ENCODE data around the gene MAGI1. TPM values are rescaled to one million over a fixed set of nuclear protein-coding genes. Genes with fewer than 3 reads are reported as not detected.

MAGI1 gene
- total and polyA plus RNA-seq, 7 donors, result 10.2 to 54.0 (median 29.8) TPM

GRCh38 chr3:65449841-65450428 is 588.8 kb downstream of the MAGI1 start:
- Histone ChIP-seq H3K27me3 (no peaks in the 10 kb centered on the region), H3K27ac (no peak overlapping the region), H3K4me3 (no peak overlapping the region), H3K36me3 (peaks cover 0 to 9% (median 0%) of the 10 kb centered on the region in 4 donors), H3K4me1 (no peaks in the 10 kb centered on the region), H3K9me3 (no peaks in the 10 kb centered on the region)
- DNase-seq, result no peak
- WGBS, 2 donors, result 94 to 96% methylated on average over 6 of the region's 6 CpGs
- intact Hi-C loops (cut with DNase I), result no loop called here
- TF ChIP-seq EP300 (IDR thresholded peaks at IDR 0.05) (no peak), POLR2AphosphoS5 (IDR thresholded peaks at IDR 0.05) (no peak), POLR2A (IDR thresholded peaks at IDR 0.05) (no peak)
- TF ChIP-seq, protein P1, sequence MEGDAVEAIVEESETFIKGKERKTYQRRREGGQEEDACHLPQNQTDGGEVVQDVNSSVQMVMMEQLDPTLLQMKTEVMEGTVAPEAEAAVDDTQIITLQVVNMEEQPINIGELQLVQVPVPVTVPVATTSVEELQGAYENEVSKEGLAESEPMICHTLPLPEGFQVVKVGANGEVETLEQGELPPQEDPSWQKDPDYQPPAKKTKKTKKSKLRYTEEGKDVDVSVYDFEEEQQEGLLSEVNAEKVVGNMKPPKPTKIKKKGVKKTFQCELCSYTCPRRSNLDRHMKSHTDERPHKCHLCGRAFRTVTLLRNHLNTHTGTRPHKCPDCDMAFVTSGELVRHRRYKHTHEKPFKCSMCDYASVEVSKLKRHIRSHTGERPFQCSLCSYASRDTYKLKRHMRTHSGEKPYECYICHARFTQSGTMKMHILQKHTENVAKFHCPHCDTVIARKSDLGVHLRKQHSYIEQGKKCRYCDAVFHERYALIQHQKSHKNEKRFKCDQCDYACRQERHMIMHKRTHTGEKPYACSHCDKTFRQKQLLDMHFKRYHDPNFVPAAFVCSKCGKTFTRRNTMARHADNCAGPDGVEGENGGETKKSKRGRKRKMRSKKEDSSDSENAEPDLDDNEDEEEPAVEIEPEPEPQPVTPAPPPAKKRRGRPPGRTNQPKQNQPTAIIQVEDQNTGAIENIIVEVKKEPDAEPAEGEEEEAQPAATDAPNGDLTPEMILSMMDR (IDR thresholded peaks at IDR 0.05), result no peak

DNA sequence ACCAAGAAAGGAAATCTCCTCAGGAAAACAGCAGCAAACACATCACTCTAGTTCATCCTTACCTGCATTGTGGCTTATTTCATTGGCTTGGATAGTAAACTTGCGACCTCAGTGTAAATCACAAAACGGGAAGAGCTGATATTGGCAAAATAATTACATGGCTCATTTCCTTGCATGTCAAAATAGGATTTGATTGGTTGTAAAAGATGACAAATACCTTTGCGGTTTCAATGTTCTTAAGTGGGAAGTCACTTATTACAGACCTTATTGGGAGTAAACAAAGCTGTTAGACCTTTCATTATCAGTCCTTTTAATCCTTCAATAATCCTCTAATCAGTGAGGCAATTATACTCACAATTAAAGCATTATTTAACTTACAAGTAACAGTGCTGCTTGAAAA is 590.6 kb downstream of the MAGI1 start:
- WGBS, 2 donors, result 89 to 92% methylated on average over 3 of the region's 3 CpGs
- intact Hi-C loops (cut with DNase I), result no loop called here
- TF ChIP-seq, protein P1 (IDR thresholded peaks at IDR 0.05), result no peak
- no peak for TF ChIP-seq POLR2AphosphoS5 (IDR thresholded peaks at IDR 0.05)
- no peak for TF ChIP-seq POLR2A (IDR thresholded peaks at IDR 0.05)
- TF ChIP-seq EP300 (IDR thresholded peaks at IDR 0.05), result no peak
- Histone ChIP-seq H3K27me3 (no peaks in the 10 kb centered on the region), H3K36me3 (peaks cover 0 to 9% (median 0%) of the 10 kb centered on the region in 4 donors), H3K4me3 (no peak overlapping the region), H3K27ac (no peak overlapping the region), H3K4me1 (no peaks in the 10 kb centered on the region), H3K9me3 (no peaks in the 10 kb centered on the region)
- DNase-seq, result no peak

DNA sequence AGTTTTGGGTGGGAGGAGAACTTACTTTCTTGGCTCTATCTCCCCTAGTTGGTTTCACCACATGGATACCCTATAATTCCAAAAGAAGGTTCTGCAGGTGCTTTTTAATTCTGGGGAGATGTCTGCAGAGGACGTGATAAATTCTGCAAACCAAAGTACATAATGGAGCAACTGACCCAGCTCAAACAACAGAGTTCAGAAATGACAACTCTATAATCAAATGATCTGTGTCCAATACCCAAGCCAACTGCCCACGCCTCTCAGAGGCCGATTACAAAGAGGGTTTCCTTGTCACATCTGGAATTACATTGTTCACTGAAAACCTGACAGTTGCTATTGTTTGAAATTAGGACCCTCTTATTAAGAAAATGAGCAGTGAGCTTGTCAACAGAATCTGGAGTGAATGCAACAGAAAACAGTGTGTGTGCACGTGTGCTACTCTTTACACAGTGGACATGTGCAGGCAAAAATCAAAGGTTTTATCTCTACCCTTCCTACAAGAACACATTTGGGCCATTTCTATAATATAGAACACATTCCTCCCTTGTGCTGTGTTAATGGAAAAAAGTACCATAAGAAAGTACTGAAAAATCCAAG is 593.0 kb downstream of the MAGI1 start:
- Histone ChIP-seq H3K4me1 (no peaks in the 10 kb centered on the region), H3K4me3 (no peak overlapping the region), H3K27me3 (no peaks in the 10 kb centered on the region), H3K36me3 (peaks cover 0 to 14% (median 0%) of the 10 kb centered on the region in 4 donors), H3K27ac (no peak overlapping the region), H3K9me3 (no peaks in the 10 kb centered on the region)
- intact Hi-C loops (cut with DNase I), result no loop called here
- no peak for DNase-seq
- 90 to 92% methylated on average over 4 of the region's 4 CpGs for WGBS, 2 donors
- TF ChIP-seq EP300 (IDR thresholded peaks at IDR 0.05) (no peak), POLR2A (IDR thresholded peaks at IDR 0.05) (no peak), POLR2AphosphoS5 (IDR thresholded peaks at IDR 0.05) (no peak)
- TF ChIP-seq, protein P1 (IDR thresholded peaks at IDR 0.05), result no peak

DNA sequence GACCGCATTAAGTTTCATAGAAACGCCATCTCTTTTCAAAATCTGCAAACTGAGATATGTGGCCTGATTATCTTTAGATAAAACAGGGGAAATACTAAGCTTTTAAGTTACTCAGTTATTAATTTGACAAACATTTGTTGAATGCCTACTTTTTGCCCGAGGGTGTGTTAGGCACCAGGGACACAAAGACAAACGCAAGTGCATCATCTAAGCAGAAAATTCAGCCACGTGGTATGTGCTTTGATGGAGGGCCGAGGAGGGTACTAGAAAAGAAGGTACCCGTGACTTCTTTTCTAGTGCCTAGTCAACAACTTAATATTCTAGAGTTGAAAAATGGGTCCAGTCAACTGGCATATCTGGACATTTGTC is 594.3 kb downstream of the MAGI1 start:
- intact Hi-C loops (cut with DNase I), result no loop called here
- no peak for DNase-seq
- 85 to 88% methylated on average over 7 of the region's 7 CpGs for WGBS, 2 donors
- Histone ChIP-seq H3K36me3 (peaks cover 0 to 14% (median 0%) of the 10 kb centered on the region in 4 donors), H3K27ac (no peak overlapping the region), H3K4me3 (no peak overlapping the region), H3K27me3 (no peaks in the 10 kb centered on the region), H3K4me1 (peaks cover 0 to 9% (median 4%) of the 10 kb centered on the region in 4 donors), H3K9me3 (no peaks in the 10 kb centered on the region)
- TF ChIP-seq POLR2AphosphoS5 (IDR thresholded peaks at IDR 0.05) (no peak), POLR2A (IDR thresholded peaks at IDR 0.05) (no peak), EP300 (IDR thresholded peaks at IDR 0.05) (no peak)
- TF ChIP-seq, protein P1 (IDR thresholded peaks at IDR 0.05), result no peak
